ENCODE measurements around the gene NPL. TPM values are rescaled to one million over a fixed set of nuclear protein-coding genes. Genes with fewer than 3 reads are reported as not detected.

Gene NPL
- total and polyA plus RNA-seq, 9 of the 15 experiments (the other 6 are each of a cell fraction or from before 2014, with no cell fraction given), result 9.9 to 22.3 (median 14.2) TPM

DNA sequence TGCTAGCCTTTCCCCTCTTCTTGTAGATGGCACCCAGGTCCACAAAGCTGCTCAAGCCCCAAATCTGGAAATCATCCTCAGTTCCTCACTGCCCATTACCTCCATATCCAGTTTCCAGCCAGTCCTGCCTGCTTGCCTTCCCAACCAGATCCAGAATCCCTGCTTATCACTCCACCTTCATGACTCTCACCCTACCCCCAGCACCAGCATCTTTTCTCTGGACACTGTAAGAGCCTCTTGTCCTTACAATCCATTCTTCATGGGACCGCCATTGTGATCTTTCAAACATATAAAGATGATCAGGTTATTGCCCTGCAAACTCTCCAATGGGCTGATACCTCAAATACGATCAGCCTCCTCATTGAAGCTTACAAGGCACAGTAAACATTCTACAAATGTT is 23.5 kb upstream of the NPL start (continued):
- TF ChIP-seq, protein P1, sequence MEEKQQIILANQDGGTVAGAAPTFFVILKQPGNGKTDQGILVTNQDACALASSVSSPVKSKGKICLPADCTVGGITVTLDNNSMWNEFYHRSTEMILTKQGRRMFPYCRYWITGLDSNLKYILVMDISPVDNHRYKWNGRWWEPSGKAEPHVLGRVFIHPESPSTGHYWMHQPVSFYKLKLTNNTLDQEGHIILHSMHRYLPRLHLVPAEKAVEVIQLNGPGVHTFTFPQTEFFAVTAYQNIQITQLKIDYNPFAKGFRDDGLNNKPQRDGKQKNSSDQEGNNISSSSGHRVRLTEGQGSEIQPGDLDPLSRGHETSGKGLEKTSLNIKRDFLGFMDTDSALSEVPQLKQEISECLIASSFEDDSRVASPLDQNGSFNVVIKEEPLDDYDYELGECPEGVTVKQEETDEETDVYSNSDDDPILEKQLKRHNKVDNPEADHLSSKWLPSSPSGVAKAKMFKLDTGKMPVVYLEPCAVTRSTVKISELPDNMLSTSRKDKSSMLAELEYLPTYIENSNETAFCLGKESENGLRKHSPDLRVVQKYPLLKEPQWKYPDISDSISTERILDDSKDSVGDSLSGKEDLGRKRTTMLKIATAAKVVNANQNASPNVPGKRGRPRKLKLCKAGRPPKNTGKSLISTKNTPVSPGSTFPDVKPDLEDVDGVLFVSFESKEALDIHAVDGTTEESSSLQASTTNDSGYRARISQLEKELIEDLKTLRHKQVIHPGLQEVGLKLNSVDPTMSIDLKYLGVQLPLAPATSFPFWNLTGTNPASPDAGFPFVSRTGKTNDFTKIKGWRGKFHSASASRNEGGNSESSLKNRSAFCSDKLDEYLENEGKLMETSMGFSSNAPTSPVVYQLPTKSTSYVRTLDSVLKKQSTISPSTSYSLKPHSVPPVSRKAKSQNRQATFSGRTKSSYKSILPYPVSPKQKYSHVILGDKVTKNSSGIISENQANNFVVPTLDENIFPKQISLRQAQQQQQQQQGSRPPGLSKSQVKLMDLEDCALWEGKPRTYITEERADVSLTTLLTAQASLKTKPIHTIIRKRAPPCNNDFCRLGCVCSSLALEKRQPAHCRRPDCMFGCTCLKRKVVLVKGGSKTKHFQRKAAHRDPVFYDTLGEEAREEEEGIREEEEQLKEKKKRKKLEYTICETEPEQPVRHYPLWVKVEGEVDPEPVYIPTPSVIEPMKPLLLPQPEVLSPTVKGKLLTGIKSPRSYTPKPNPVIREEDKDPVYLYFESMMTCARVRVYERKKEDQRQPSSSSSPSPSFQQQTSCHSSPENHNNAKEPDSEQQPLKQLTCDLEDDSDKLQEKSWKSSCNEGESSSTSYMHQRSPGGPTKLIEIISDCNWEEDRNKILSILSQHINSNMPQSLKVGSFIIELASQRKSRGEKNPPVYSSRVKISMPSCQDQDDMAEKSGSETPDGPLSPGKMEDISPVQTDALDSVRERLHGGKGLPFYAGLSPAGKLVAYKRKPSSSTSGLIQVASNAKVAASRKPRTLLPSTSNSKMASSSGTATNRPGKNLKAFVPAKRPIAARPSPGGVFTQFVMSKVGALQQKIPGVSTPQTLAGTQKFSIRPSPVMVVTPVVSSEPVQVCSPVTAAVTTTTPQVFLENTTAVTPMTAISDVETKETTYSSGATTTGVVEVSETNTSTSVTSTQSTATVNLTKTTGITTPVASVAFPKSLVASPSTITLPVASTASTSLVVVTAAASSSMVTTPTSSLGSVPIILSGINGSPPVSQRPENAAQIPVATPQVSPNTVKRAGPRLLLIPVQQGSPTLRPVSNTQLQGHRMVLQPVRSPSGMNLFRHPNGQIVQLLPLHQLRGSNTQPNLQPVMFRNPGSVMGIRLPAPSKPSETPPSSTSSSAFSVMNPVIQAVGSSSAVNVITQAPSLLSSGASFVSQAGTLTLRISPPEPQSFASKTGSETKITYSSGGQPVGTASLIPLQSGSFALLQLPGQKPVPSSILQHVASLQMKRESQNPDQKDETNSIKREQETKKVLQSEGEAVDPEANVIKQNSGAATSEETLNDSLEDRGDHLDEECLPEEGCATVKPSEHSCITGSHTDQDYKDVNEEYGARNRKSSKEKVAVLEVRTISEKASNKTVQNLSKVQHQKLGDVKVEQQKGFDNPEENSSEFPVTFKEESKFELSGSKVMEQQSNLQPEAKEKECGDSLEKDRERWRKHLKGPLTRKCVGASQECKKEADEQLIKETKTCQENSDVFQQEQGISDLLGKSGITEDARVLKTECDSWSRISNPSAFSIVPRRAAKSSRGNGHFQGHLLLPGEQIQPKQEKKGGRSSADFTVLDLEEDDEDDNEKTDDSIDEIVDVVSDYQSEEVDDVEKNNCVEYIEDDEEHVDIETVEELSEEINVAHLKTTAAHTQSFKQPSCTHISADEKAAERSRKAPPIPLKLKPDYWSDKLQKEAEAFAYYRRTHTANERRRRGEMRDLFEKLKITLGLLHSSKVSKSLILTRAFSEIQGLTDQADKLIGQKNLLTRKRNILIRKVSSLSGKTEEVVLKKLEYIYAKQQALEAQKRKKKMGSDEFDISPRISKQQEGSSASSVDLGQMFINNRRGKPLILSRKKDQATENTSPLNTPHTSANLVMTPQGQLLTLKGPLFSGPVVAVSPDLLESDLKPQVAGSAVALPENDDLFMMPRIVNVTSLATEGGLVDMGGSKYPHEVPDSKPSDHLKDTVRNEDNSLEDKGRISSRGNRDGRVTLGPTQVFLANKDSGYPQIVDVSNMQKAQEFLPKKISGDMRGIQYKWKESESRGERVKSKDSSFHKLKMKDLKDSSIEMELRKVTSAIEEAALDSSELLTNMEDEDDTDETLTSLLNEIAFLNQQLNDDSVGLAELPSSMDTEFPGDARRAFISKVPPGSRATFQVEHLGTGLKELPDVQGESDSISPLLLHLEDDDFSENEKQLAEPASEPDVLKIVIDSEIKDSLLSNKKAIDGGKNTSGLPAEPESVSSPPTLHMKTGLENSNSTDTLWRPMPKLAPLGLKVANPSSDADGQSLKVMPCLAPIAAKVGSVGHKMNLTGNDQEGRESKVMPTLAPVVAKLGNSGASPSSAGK (IDR thresholded peaks at IDR 0.05), result no peak
- TF ChIP-seq HDAC3 (IDR thresholded peaks at IDR 0.05; ENCODE audit: borderline replicate concordance, partially characterized antibody), result no peak
- no peak for TF ChIP-seq OTX1 (CRISPR knock-in tag; IDR thresholded peaks at IDR 0.05)
- no peak for TF ChIP-seq ZNF12 (CRISPR knock-in tag; IDR thresholded peaks at IDR 0.05)
- TF ChIP-seq, protein P2, sequence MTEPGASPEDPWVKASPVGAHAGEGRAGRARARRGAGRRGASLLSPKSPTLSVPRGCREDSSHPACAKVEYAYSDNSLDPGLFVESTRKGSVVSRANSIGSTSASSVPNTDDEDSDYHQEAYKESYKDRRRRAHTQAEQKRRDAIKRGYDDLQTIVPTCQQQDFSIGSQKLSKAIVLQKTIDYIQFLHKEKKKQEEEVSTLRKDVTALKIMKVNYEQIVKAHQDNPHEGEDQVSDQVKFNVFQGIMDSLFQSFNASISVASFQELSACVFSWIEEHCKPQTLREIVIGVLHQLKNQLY (CRISPR knock-in tag; conservative IDR thresholded peaks at IDR 0.05), result no peak
- TF ChIP-seq DPF2 (IDR thresholded peaks at IDR 0.05), result no peak
- TF ChIP-seq SPI1 (IDR thresholded peaks at IDR 0.05; ENCODE audit: borderline replicate concordance, low read depth, low read length), result no peak
- TF ChIP-seq ZKSCAN1 (IDR thresholded peaks at IDR 0.05; ENCODE audit: low read depth, low read length), result no peak
- TF ChIP-seq, protein P3, sequence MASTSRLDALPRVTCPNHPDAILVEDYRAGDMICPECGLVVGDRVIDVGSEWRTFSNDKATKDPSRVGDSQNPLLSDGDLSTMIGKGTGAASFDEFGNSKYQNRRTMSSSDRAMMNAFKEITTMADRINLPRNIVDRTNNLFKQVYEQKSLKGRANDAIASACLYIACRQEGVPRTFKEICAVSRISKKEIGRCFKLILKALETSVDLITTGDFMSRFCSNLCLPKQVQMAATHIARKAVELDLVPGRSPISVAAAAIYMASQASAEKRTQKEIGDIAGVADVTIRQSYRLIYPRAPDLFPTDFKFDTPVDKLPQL (IDR thresholded peaks at IDR 0.05; ENCODE audit: extremely low read depth, insufficient read length), result no peak
- TF ChIP-seq GTF2F1 (IDR thresholded peaks at IDR 0.05; ENCODE audit: low read depth, low read length), result no peak
- TF ChIP-seq XRCC5 (IDR thresholded peaks at IDR 0.05; ENCODE audit: low read depth, low read length), result no peak
- TF ChIP-seq CC2D1A (IDR thresholded peaks at IDR 0.05), result no peak
- no peak for TF ChIP-seq SMARCE1 (IDR thresholded peaks at IDR 0.05)

Measured in K562 (cell line).